HCT116 (cell line): Measurements from ENCODE around the gene DENND1A. TPM values are rescaled to one million over a fixed set of nuclear protein-coding genes. Genes with fewer than 3 reads are reported as not detected.

Experiments used
- ATAC-seq: fragments of 200-7000 bp; cut with Tn5 transposase; 2 replicates; pipeline ENCODE4 v1.9.1; 2020; ENCODE audit warnings: mild to moderate bottlenecking, moderate library complexity
- BruUV-seq: library from RNA; stranded (reverse); fragments of 400-500 nt; replicated peaks from 2 replicates; lab custom pipeline; 2021; lab: Mats Ljungman, UMichigan
- CTCF ChIA-PET: fragments of 300-600 bp; sonication (Branson Sonifier 250); formaldehyde crosslinking; loops from one replicate; lab custom pipeline; 2021; ENCODE audit warnings: antibody characterized with exemption; lab: Charles Lee
- POLR2A ChIA-PET: fragments of 300-600, 350-600 bp; sonication (Branson Sonifier 250); formaldehyde crosslinking; loops from one replicate; lab custom pipeline; 2021; ENCODE audit warnings: antibody characterized with exemption; lab: Charles Lee
- RAD21 ChIA-PET, 2 experiments: fragments of 300-600 bp; sonication (Branson Sonifier 250); formaldehyde crosslinking; loops; one replicate each; lab custom pipeline; 2023; ENCODE audit warnings: low total read pairs in 2 of 2; ENCODE audit not compliant: uncharacterized antibody in 2 of 2, unreplicated experiment in 2 of 2, low non-redundant PET in 1 of 2; lab: Charles Lee
- DNase-seq: peaks from one replicate; pipeline ENCODE4 v3.0.0-alpha.2; 2010; ENCODE audit warnings: low read depth, low spot score
- H2AFZ ChIP-seq: fragments of 200-600 bp; shearing (Covaris generic), sonication (generic); 2 replicates; pipeline ENCODE4 v1.6.1; 2017; ENCODE audit warnings: low read depth, mixed run types, mixed read lengths, antibody characterized with exemption, low read length; ENCODE audit not compliant: poor library complexity, severe bottlenecking
- H3K27ac ChIP-seq: 2 replicates; pipeline ENCODE4 v1.5.1; 2012; ENCODE audit warnings: low read depth, low read length
- H3K27me3 ChIP-seq: fragments of 200-600 bp; sonication (generic); 2 replicates; pipeline ENCODE4 v1.6.1; 2016; ENCODE audit warnings: mixed run types, low read length, mixed read lengths; ENCODE audit not compliant: insufficient read depth
- H3K36me3 ChIP-seq, 2 experiments: fragments of 200-500 bp in 1 of 2; fragments of 200-600 bp in 1 of 2; sonication (Bioruptor generic) in 1 of 2; sonication (generic) in 1 of 2; 2 replicates each; pipeline versions ENCODE4 v1.5.1 to v1.6.1; 2014 to 2016; ENCODE audit warnings: low read length in 2 of 2, inconsistent platforms in 1 of 2, mixed read lengths in 1 of 2, mixed run types in 1 of 2; ENCODE audit not compliant: insufficient read depth in 2 of 2, control insufficient read depth in 1 of 2
- H3K4me1 ChIP-seq, 2 experiments: fragments of 200-600 bp in 1 of 2; sonication (generic) in 1 of 2; 2 replicates each; pipeline versions ENCODE4 v1.5.1 to v1.6.1; 2012 to 2017; ENCODE audit warnings: low read length in 2 of 2, inconsistent platforms in 1 of 2, mild to moderate bottlenecking in 1 of 2, mixed read lengths in 1 of 2, mixed run types in 1 of 2, moderate library complexity in 1 of 2; ENCODE audit not compliant: insufficient read depth in 2 of 2, control insufficient read depth in 1 of 2
- H3K4me2 ChIP-seq: fragments of 200-600 bp; sonication (generic); 2 replicates; pipeline ENCODE4 v1.6.1; 2017; ENCODE audit warnings: mixed run types, low read length, mixed read lengths
- H3K4me3 ChIP-seq, 2 experiments: fragments of 200-600 bp in 1 of 2; sonication (generic) in 1 of 2; replicated peaks in 1 of 2; 2 replicates each; pipeline ENCODE4 v1.5.1; 2011 to 2016; ENCODE audit warnings: low read length in 2 of 2, control low read depth in 1 of 2, low read depth in 1 of 2, mild to moderate bottlenecking in 1 of 2, mixed read lengths in 1 of 2, mixed run types in 1 of 2
- H3K79me2 ChIP-seq: fragments of 200-600 bp; sonication (generic); 2 replicates; pipeline ENCODE4 v1.6.1; 2017; ENCODE audit warnings: mild to moderate bottlenecking, mixed run types, low read length, moderate library complexity, mixed read lengths; ENCODE audit not compliant: insufficient read depth
- H3K9ac ChIP-seq: fragments of 200-600 bp; sonication (generic); 2 replicates; pipeline ENCODE4 v1.6.1; 2016; ENCODE audit warnings: low read length, mixed read lengths
- H3K9me2 ChIP-seq: fragments of 200-600 bp; sonication (generic), shearing (Covaris generic); 2 replicates; pipeline ENCODE4 v1.6.1; 2017; ENCODE audit warnings: mixed run types, mild to moderate bottlenecking, moderate library complexity; ENCODE audit not compliant: insufficient read depth
- H3K9me3 ChIP-seq, 2 experiments: fragments of 200-500 bp in 1 of 2; fragments of 200-600 bp in 1 of 2; sonication (Bioruptor generic) in 1 of 2; sonication (generic) in 1 of 2; 2 replicates each; pipeline ENCODE4 v1.6.1; 2014 to 2017; ENCODE audit warnings: low read length in 2 of 2, mixed read lengths in 2 of 2, inconsistent platforms in 1 of 2, low read depth in 1 of 2, mild to moderate bottlenecking in 1 of 2, mixed run types in 1 of 2, moderate library complexity in 1 of 2; ENCODE audit not compliant: control insufficient read depth in 1 of 2, insufficient read depth in 1 of 2
- H4K20me1 ChIP-seq: fragments of 200-600 bp; sonication (generic), shearing (Covaris generic); 2 replicates; pipeline ENCODE4 v1.6.1; 2017; ENCODE audit warnings: mixed run types, mild to moderate bottlenecking, moderate library complexity; ENCODE audit not compliant: insufficient read depth
- CEBPB ChIP-seq: IDR thresholded peaks from 2 replicates; pipeline ENCODE4 v1.6.1; 2012; ENCODE audit warnings: low read depth
- EGR1 ChIP-seq: IDR thresholded peaks from 2 replicates; pipeline ENCODE4 v1.6.1; 2012; ENCODE audit warnings: low read depth
- EZH2 ChIP-seq: fragments of 200-600 bp; sonication (generic); IDR thresholded peaks from 2 replicates; pipeline ENCODE4 v1.6.1; 2017; ENCODE audit warnings: antibody characterized with exemption, mixed run types
- EZH2phosphoT487 ChIP-seq: fragments of 200-600 bp; IDR thresholded peaks from 2 replicates; pipeline ENCODE4 v1.6.1; 2018; ENCODE audit warnings: antibody characterized with exemption, borderline replicate concordance
- FOSL1 ChIP-seq: IDR thresholded peaks from 2 replicates; pipeline ENCODE4 v1.6.1; 2012; ENCODE audit warnings: low read depth
- JUND ChIP-seq: IDR thresholded peaks from 2 replicates; pipeline ENCODE4 v1.6.1; 2012
- POLR2A ChIP-seq: IDR thresholded peaks from 2 replicates; pipeline ENCODE4 v1.7.0; 2011; ENCODE audit warnings: borderline replicate concordance; ENCODE audit not compliant: insufficient read depth, insufficient read length; ENCODE audit errors: extremely low read depth
- POLR2AphosphoS5 ChIP-seq: IDR thresholded peaks from 2 replicates; pipeline ENCODE4 v1.6.1; 2011; ENCODE audit warnings: mild to moderate bottlenecking, low read depth, low read length, moderate library complexity
- RAD21 ChIP-seq: IDR thresholded peaks from 2 replicates; pipeline ENCODE4 v1.6.1; 2012; ENCODE audit warnings: low read depth, mild to moderate bottlenecking
- SIN3A ChIP-seq: IDR thresholded peaks from 2 replicates; pipeline ENCODE4 v1.6.1; 2012; ENCODE audit warnings: low read depth
- SP1 ChIP-seq: IDR thresholded peaks from 2 replicates; pipeline ENCODE4 v1.6.1; 2012; ENCODE audit warnings: low read depth
- SRF ChIP-seq: IDR thresholded peaks from 2 replicates; pipeline ENCODE4 v1.6.1; 2012; ENCODE audit warnings: low read depth
- TCF7L2 ChIP-seq: IDR thresholded peaks from 2 replicates; pipeline ENCODE4 v1.7.0; 2011; ENCODE audit warnings: borderline replicate concordance, inconsistent platforms; ENCODE audit not compliant: insufficient read depth, insufficient read length; ENCODE audit errors: extremely low read depth
- YY1 ChIP-seq: IDR thresholded peaks from 2 replicates; pipeline ENCODE4 v1.6.1; 2011; ENCODE audit warnings: low read length, low read depth, moderate library complexity, mild to moderate bottlenecking; ENCODE audit not compliant: insufficient replicate concordance; ENCODE audit errors: extremely low read depth
- ZFX ChIP-seq: fragments of 450-650 bp; IDR thresholded peaks from 2 replicates; pipeline ENCODE4 v1.6.1; 2017
- ZNF274 ChIP-seq: fragments of 200-500 bp; sonication (Bioruptor generic); IDR thresholded peaks from 2 replicates; pipeline ENCODE4 v1.6.1; 2014; ENCODE audit warnings: mild to moderate bottlenecking, low read depth, low read length, inconsistent platforms
- intact Hi-C: fragments of 100-400 bp; cut with micrococcal nuclease; formaldehyde crosslinking; loops from 2 replicates; pipeline ENCODE4 v1.10.0; 2022
- total RNA-seq: library from RNA; stranded (reverse); gene quantifications from one replicate; pipeline ENCODE4 v1.2.1, GENCODE V29; 2021; ENCODE audit not compliant: unreplicated experiment
- TF ChIP-seq, protein P1 (sequence below): IDR thresholded peaks from 2 replicates; pipeline ENCODE4 v1.6.1; 2011; ENCODE audit warnings: mild to moderate bottlenecking, low read length, moderate library complexity; ENCODE audit not compliant: insufficient replicate concordance; ENCODE audit errors: extremely low read depth
- TF ChIP-seq, protein P2 (sequence below), 3 experiments: fragments of 200-600 bp in 1 of 3; sonication (generic) in 1 of 3; IDR thresholded peaks in 2 of 3; conservative IDR thresholded peaks in 1 of 3; 2 replicates each; pipeline ENCODE4 v1.5.1; 2012 to 2017; ENCODE audit warnings: low read depth in 2 of 3, low read length in 2 of 3, antibody characterized with exemption in 1 of 3, borderline replicate concordance in 1 of 3, control low read depth in 1 of 3, mild to moderate bottlenecking in 1 of 3, mixed read lengths in 1 of 3, mixed run types in 1 of 3, moderate library complexity in 1 of 3; ENCODE audit not compliant: insufficient read depth in 1 of 3
- TF ChIP-seq, protein P3 (sequence below): IDR thresholded peaks from 2 replicates; pipeline ENCODE4 v1.6.1; 2012; ENCODE audit warnings: low read depth
- TF ChIP-seq, protein P4 (sequence below): IDR thresholded peaks from 2 replicates; pipeline ENCODE4 v1.6.1; 2012

Gene DENND1A
- total RNA-seq, 1 experiment from 2014 or later = 33.0 TPM

DNA sequence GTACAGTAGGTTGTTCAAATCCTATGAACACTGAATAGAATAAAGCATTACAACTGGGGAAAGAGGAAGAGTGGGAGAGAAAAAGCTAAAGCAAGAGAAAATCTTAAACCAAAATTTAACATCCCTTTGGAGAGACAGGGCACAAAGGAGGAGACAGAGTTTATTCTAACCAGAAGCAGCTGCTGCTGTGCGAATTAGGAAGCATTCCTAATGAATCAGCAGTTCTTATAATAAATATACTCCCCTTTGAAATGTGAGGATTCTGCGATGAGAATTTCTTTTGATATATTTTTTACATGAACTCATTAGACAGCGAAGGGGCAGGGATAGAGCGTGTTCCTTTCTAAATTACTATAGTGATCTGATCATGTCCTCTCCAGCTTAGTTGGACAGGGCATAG, 233.4 kb downstream of the DENND1A start:
- H3K79me2 ChIP-seq = no peaks in the 10 kb centered on the region
- no peaks in the 10 kb centered on the region for H3K27me3 ChIP-seq
- H4K20me1 ChIP-seq = no peaks in the 10 kb centered on the region; the same call in 1 of the 2 replicates
- no peak overlapping the region for H3K4me2 ChIP-seq
- ATAC-seq (no peak), DNase-seq (no peak)
- H3K9me3 ChIP-seq = no peaks in the 10 kb centered on the region
- H3K4me1 ChIP-seq = no peaks in the 10 kb centered on the region
- ChIA-PET POLR2A (no interaction called here), CTCF (no interaction called here), RAD21 (no interaction called here)
- H3K9ac ChIP-seq = no peak overlapping the region
- no peak overlapping the region for H3K27ac ChIP-seq
- no TSS peak for BruUV-seq
- H2AFZ ChIP-seq = no peak overlapping the region
- no peak overlapping the region for H3K4me3 ChIP-seq
- H3K36me3 ChIP-seq = no peaks in the 10 kb centered on the region
- intact Hi-C loops = no loop called here
- no peaks in the 10 kb centered on the region for H3K9me2 ChIP-seq
- TF ChIP-seq SIN3A (no peak), SRF (no peak), POLR2AphosphoS5 (no peak), EGR1 (no peak), JUND (no peak), POLR2A (no peak), ZFX (no peak), YY1 (no peak), EZH2 (no peak), CEBPB (no peak), TCF7L2 (no peak), RAD21 (no peak), FOSL1 (no peak), EZH2phosphoT487 (no peak), SP1 (no peak), ZNF274 (no peak)
- TF ChIP-seq, protein P1, sequence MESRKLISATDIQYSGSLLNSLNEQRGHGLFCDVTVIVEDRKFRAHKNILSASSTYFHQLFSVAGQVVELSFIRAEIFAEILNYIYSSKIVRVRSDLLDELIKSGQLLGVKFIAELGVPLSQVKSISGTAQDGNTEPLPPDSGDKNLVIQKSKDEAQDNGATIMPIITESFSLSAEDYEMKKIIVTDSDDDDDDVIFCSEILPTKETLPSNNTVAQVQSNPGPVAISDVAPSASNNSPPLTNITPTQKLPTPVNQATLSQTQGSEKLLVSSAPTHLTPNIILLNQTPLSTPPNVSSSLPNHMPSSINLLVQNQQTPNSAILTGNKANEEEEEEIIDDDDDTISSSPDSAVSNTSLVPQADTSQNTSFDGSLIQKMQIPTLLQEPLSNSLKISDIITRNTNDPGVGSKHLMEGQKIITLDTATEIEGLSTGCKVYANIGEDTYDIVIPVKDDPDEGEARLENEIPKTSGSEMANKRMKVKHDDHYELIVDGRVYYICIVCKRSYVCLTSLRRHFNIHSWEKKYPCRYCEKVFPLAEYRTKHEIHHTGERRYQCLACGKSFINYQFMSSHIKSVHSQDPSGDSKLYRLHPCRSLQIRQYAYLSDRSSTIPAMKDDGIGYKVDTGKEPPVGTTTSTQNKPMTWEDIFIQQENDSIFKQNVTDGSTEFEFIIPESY = no peak
- TF ChIP-seq, protein P2, sequence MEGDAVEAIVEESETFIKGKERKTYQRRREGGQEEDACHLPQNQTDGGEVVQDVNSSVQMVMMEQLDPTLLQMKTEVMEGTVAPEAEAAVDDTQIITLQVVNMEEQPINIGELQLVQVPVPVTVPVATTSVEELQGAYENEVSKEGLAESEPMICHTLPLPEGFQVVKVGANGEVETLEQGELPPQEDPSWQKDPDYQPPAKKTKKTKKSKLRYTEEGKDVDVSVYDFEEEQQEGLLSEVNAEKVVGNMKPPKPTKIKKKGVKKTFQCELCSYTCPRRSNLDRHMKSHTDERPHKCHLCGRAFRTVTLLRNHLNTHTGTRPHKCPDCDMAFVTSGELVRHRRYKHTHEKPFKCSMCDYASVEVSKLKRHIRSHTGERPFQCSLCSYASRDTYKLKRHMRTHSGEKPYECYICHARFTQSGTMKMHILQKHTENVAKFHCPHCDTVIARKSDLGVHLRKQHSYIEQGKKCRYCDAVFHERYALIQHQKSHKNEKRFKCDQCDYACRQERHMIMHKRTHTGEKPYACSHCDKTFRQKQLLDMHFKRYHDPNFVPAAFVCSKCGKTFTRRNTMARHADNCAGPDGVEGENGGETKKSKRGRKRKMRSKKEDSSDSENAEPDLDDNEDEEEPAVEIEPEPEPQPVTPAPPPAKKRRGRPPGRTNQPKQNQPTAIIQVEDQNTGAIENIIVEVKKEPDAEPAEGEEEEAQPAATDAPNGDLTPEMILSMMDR (IDR thresholded peaks at IDR 0.05 in 2 of 3, conservative IDR thresholded peaks at IDR 0.05 in 1 of 3; ENCODE audit: borderline replicate concordance in 1 of 3, insufficient read depth in 1 of 3, low read depth in 2 of 3, low read length in 2 of 3) = no peak
- TF ChIP-seq, protein P3, sequence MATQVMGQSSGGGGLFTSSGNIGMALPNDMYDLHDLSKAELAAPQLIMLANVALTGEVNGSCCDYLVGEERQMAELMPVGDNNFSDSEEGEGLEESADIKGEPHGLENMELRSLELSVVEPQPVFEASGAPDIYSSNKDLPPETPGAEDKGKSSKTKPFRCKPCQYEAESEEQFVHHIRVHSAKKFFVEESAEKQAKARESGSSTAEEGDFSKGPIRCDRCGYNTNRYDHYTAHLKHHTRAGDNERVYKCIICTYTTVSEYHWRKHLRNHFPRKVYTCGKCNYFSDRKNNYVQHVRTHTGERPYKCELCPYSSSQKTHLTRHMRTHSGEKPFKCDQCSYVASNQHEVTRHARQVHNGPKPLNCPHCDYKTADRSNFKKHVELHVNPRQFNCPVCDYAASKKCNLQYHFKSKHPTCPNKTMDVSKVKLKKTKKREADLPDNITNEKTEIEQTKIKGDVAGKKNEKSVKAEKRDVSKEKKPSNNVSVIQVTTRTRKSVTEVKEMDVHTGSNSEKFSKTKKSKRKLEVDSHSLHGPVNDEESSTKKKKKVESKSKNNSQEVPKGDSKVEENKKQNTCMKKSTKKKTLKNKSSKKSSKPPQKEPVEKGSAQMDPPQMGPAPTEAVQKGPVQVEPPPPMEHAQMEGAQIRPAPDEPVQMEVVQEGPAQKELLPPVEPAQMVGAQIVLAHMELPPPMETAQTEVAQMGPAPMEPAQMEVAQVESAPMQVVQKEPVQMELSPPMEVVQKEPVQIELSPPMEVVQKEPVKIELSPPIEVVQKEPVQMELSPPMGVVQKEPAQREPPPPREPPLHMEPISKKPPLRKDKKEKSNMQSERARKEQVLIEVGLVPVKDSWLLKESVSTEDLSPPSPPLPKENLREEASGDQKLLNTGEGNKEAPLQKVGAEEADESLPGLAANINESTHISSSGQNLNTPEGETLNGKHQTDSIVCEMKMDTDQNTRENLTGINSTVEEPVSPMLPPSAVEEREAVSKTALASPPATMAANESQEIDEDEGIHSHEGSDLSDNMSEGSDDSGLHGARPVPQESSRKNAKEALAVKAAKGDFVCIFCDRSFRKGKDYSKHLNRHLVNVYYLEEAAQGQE = no peak
- TF ChIP-seq, protein P4, sequence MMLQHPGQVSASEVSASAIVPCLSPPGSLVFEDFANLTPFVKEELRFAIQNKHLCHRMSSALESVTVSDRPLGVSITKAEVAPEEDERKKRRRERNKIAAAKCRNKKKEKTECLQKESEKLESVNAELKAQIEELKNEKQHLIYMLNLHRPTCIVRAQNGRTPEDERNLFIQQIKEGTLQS = no peak
